GM21381 (cell line): Measurements from ENCODE around the gene LSM11.
"Not testable (repeated sequence)": the region's sequence is repeated elsewhere in the genome, so short reads cannot be mapped to it uniquely, and the experiment has no call there.

Experiments
- ATAC-seq: cut with Tn5 transposase; IDR thresholded peaks from one replicate; pipeline ENCODE4 v1.9.1; 2021; ENCODE audit warnings: mild to moderate bottlenecking, moderate library complexity; ENCODE audit not compliant: unreplicated experiment

The LSM11 gene

GRCh38 chr5:157743163-157744050 lies at the start of gene LSM11:
TSS of gene LSM11 (plus strand) at chr5:157743712. CDS start at chr5:157743751, 39 bp downstream.
- ATAC-seq, result peak; percentile 95

GRCh38 chr5:157693816-157694215 lies 49.7 kb upstream of the LSM11 start:
- ATAC-seq, result not testable (repeated sequence)

- ATAC-seq, result not testable (repeated sequence)
These were observed 47.4 kb upstream of the LSM11 start for GRCh38 chr5:157696154-157696553.

GRCh38 chr5:157698674-157699073 lies 44.8 kb upstream of the LSM11 start:
- not testable (repeated sequence) for ATAC-seq

- ATAC-seq, result no peak
These were observed 39.8 kb upstream of the LSM11 start for GRCh38 chr5:157703736-157704135.

GRCh38 chr5:157708866-157709265 lies 34.6 kb upstream of the LSM11 start:
- ATAC-seq, result no peak

GRCh38 chr5:157709346-157709745 lies 34.2 kb upstream of the LSM11 start:
- no peak for ATAC-seq

GRCh38 chr5:157710431-157710830 lies 33.1 kb upstream of the LSM11 start:
- no peak for ATAC-seq

GRCh38 chr5:157710882-157711281 lies 32.6 kb upstream of the LSM11 start:
- ATAC-seq, result no peak

- ATAC-seq, result no peak
These were observed 29.5 kb upstream of the LSM11 start for GRCh38 chr5:157713830-157714595.

GRCh38 chr5:157714596-157714864 lies 29.0 kb upstream of the LSM11 start:
- no peak for ATAC-seq

GRCh38 chr5:157718519-157718918 lies 25.0 kb upstream of the LSM11 start:
- ATAC-seq, result no peak

GRCh38 chr5:157719245-157719644 lies 24.3 kb upstream of the LSM11 start:
- ATAC-seq, result no peak

GRCh38 chr5:157721159-157721558 lies 22.4 kb upstream of the LSM11 start:
- ATAC-seq, result no peak

GRCh38 chr5:157722895-157723294 lies 20.6 kb upstream of the LSM11 start:
- not testable (repeated sequence) for ATAC-seq

- not testable (repeated sequence) for ATAC-seq
These were observed 16.9 kb upstream of the LSM11 start for GRCh38 chr5:157726607-157727006.

GRCh38 chr5:157727858-157728257 lies 15.7 kb upstream of the LSM11 start:
- not testable (repeated sequence) for ATAC-seq

GRCh38 chr5:157729858-157730257 lies 13.7 kb upstream of the LSM11 start:
- peak; percentile 52 for ATAC-seq

- ATAC-seq, result no peak
These were observed 12.6 kb upstream of the LSM11 start for GRCh38 chr5:157730900-157731271.

GRCh38 chr5:157731272-157732129 lies 12.0 kb upstream of the LSM11 start, which contains the start of gene THG1L:
TSS of gene THG1L (plus strand) at chr5:157731420. CDS start at chr5:157731441, 21 bp downstream.
- peak; percentile 93 for ATAC-seq

- ATAC-seq, result no peak
These were observed 11.4 kb upstream of the LSM11 start for GRCh38 chr5:157732130-157732514.
